ENCODE data around the gene PPP1R3C.

The PPP1R3C gene

GRCh38 chr10:91597197-91597881, 35.5 kb downstream of the PPP1R3C start:
- DNase-seq, result no peak

DNA sequence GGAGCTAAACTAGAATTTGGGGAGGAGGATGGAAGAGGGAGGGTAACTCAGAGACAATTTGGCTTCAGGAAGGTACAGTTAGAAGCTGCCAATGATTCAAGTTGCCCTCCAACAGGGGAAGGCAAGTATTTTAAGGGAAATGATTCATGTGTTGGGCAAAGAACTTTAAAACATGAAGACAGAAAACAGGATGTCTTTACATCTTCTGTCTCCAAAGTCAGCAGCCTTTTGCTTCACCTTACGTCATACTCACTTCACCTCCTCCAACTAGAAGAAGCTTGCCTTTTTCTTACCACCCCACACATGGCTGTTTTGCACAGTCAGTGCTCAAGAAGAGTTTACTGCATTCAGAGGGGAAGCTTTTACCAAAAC, 36.1 kb downstream of the PPP1R3C start:
- DNase-seq, result no peak

- no peak for DNase-seq
These were observed 39.0 kb downstream of the PPP1R3C start for GRCh38 chr10:91593834-91594233.

GRCh38 chr10:91593366-91593765, 39.5 kb downstream of the PPP1R3C start:
- DNase-seq, result no peak

- DNase-seq, result no peak
These were observed 40.5 kb downstream of the PPP1R3C start for GRCh38 chr10:91592266-91592975.

DNA sequence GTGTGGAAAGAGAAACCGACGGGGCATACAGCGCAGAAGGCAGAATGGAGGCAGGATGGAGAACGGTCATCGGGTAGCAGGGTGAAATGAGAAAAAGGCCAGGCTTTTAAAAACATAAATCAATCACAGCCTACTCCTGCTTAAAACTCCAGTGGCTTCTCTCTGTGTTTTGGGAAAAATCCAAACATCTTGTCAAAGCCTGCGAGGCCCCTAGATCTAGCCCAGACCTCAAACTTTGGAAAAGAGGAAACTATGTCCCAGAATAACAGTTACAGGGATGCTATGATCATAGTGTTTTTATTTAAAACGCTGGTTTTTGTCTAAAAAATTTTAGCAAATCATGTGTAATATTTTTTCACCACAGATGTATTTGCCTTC, 41.1 kb downstream of the PPP1R3C start:
- DNase-seq, result no peak

- DNase-seq, result no peak
These were observed 41.7 kb downstream of the PPP1R3C start for GRCh38 chr10:91590904-91591796.

DNA sequence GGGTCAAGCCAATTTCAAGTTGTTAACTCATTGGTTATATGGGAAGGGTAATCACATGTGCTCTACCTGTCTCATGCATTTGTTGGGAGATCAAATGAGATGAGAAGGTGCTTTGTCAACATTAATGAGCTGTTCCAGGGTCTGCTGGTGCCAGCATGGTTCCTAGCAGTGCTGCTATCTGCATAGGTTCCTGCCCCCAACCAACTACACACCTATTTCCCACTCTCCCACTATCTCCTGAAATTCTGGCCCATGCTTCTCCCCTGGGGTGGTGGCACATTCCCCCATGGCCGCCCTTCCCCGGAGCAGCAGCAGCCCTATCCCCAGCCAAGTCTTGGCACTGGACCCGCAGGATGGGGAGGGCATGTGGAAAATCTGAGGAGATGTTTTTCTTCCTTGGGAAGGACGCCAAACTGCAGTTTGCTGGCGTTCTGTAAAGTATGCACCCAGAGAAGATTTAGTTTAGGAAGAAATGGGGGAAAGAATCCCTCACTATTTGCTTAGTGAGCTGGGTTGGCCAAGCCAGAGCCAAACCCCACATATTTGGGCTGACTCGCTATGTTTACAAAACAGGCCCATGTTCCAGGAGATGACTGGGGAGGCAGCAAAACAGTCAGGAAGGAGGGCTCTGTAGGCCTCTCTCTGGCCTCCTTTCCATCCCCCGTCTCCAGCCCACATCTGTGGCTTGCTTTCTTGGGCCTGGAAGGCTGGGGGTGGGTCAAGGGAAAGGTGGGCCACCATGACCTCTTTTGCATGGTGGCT, 42.5 kb downstream of the PPP1R3C start:
- no peak for DNase-seq

DNA sequence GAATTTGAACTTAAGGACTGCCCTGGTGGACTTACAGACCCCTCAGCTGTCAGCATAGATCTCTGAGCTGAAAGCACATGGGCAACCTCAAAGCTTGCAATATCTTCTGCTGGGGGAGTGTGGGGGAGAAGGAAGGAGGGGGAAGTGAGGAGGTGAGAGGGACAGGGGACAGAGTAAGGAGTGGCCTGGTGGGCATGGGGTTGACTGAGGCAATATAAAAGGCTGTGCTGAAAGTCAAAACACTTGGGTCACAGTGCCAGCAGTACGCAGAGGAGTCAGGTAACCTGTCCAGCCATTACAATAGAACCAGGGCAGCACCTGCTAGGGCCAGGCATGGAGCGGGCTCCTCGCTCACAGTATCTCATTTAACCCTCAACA, 43.2 kb downstream of the PPP1R3C start:
- DNase-seq, result no peak

GRCh38 chr10:91589015-91589657, 43.7 kb downstream of the PPP1R3C start:
- no peak for DNase-seq

GRCh38 chr10:91587710-91588638, 44.9 kb downstream of the PPP1R3C start:
- no peak for DNase-seq

DNA sequence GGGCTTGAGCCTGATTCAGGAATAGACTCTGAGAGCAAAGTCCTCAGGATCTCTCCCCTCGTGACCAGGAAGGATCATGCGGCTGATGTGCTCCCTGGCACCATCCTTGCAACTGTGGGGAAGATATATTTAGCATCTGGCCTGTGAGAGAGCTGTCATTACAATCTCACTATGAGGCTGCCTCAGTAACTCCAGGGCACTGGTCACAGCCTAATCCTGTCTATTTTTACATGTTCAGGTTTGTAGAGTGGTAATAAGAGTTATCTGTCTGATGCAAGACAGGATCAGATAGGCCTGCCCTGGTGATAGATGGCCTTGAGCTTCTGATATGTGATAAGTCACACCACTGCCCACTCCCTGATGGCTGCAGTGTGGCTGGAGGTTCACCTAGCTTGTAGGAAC, 50.7 kb downstream of the PPP1R3C start:
- DNase-seq, result no peak

- no peak for DNase-seq
These were observed 53.4 kb downstream of the PPP1R3C start for GRCh38 chr10:91579329-91579985.
